H9 (cell line): Measurements from ENCODE around the gene MAD2L1. TPM values are rescaled to one million over a fixed set of nuclear protein-coding genes. Genes with fewer than 3 reads are reported as not detected.

ENCODE experiments used
- DNase-seq: peaks from one replicate; pipeline ENCODE4 v3.0.0-alpha.2; 2017
- H2AFZ ChIP-seq: one replicate; pipeline ENCODE4 v1.6.1; 2013; ENCODE audit warnings: mild to moderate bottlenecking, low read length, control low read depth, moderate library complexity
- H2AK5ac ChIP-seq: 2 replicates; pipeline ENCODE4 v1.6.1; 2013; ENCODE audit warnings: low read length, control low read depth, mixed read lengths; ENCODE audit not compliant: insufficient read length
- H2BK120ac ChIP-seq: one replicate; pipeline ENCODE4 v1.6.1; 2013; ENCODE audit warnings: low read depth, mild to moderate bottlenecking, low read length, control low read depth, inconsistent platforms; ENCODE audit not compliant: poor library complexity, severe bottlenecking
- H2BK12ac ChIP-seq: 2 replicates; pipeline ENCODE4 v1.6.1; 2013; ENCODE audit warnings: low read length, control low read depth, mixed read lengths, low read depth; ENCODE audit not compliant: insufficient read length
- H2BK15ac ChIP-seq: 2 replicates; pipeline ENCODE4 v1.6.1; 2013; ENCODE audit warnings: low read depth, low read length, control low read depth
- H2BK20ac ChIP-seq: one replicate; pipeline ENCODE4 v1.6.1; 2013; ENCODE audit warnings: low read depth, mild to moderate bottlenecking, low read length, control low read depth, inconsistent platforms; ENCODE audit not compliant: poor library complexity, severe bottlenecking
- H2BK5ac ChIP-seq: 2 replicates; pipeline ENCODE4 v1.6.1; 2013; ENCODE audit warnings: low read length, control low read depth, mixed read lengths; ENCODE audit not compliant: insufficient read length
- H3K14ac ChIP-seq: 2 replicates; pipeline ENCODE4 v1.6.1; 2013; ENCODE audit warnings: low read length, control low read depth; ENCODE audit not compliant: insufficient read depth
- H3K18ac ChIP-seq: 2 replicates; pipeline ENCODE4 v1.6.1; 2013; ENCODE audit warnings: low read depth, mild to moderate bottlenecking, mixed read lengths, low read length, control low read depth; ENCODE audit not compliant: insufficient read length
- H3K23ac ChIP-seq: 2 replicates; pipeline ENCODE4 v1.6.1; 2013; ENCODE audit warnings: low read length, control low read depth, mixed read lengths, low read depth; ENCODE audit not compliant: insufficient read length
- H3K23me2 ChIP-seq: 2 replicates; pipeline ENCODE4 v1.6.1; 2013; ENCODE audit warnings: low read depth, mild to moderate bottlenecking, mixed read lengths, low read length, control low read depth; ENCODE audit not compliant: insufficient read length, poor library complexity, severe bottlenecking
- H3K27ac ChIP-seq: 2 replicates; pipeline ENCODE4 v1.5.1; 2013; ENCODE audit warnings: low read length, control low read depth, mixed read lengths, low read depth; ENCODE audit not compliant: insufficient read length
- H3K27me3 ChIP-seq: 2 replicates; pipeline ENCODE4 v1.6.1; 2013; ENCODE audit warnings: low read length, control low read depth, inconsistent platforms; ENCODE audit not compliant: insufficient read depth
- H3K4ac ChIP-seq: 2 replicates; pipeline ENCODE4 v1.6.1; 2013; ENCODE audit warnings: low read depth, mild to moderate bottlenecking, control low read depth, inconsistent platforms, low read length, moderate library complexity
- H3K4me1 ChIP-seq: 2 replicates; pipeline ENCODE4 v1.6.1; 2013; ENCODE audit warnings: low read length, control low read depth, inconsistent platforms; ENCODE audit not compliant: insufficient read depth
- H3K4me2 ChIP-seq: 2 replicates; pipeline ENCODE4 v1.6.1; 2013; ENCODE audit warnings: low read length, control low read depth, mixed read lengths; ENCODE audit not compliant: insufficient read length, insufficient read depth
- H3K56ac ChIP-seq: 2 replicates; pipeline ENCODE4 v1.6.1; 2013; ENCODE audit warnings: low read depth, mild to moderate bottlenecking, mixed read lengths, low read length, control low read depth; ENCODE audit not compliant: insufficient read length
- H3K79me1 ChIP-seq: 2 replicates; pipeline ENCODE4 v1.6.1; 2013; ENCODE audit warnings: low read depth, mild to moderate bottlenecking, moderate library complexity, low read length, control low read depth, inconsistent platforms; ENCODE audit not compliant: insufficient read depth, poor library complexity, severe bottlenecking
- H3K79me2 ChIP-seq: 2 replicates; pipeline ENCODE4 v1.6.1; 2013; ENCODE audit warnings: low read length, control low read depth, inconsistent platforms; ENCODE audit not compliant: insufficient read depth
- H3K9ac ChIP-seq: 2 replicates; pipeline ENCODE4 v1.6.1; 2013; ENCODE audit warnings: low read length, control low read depth, mixed read lengths; ENCODE audit not compliant: insufficient read length; ENCODE audit errors: extremely low read depth
- H3K9me3 ChIP-seq: one replicate; pipeline ENCODE4 v1.6.1; 2013; ENCODE audit warnings: low read depth, low read length, inconsistent platforms; ENCODE audit not compliant: control insufficient read depth
- H3T11ph ChIP-seq: one replicate; pipeline ENCODE4 v1.6.1; 2013; ENCODE audit warnings: mild to moderate bottlenecking, low read length, control low read depth, inconsistent platforms
- H4K20me1 ChIP-seq: one replicate; pipeline ENCODE4 v1.6.1; 2013; ENCODE audit not compliant: control insufficient read depth, insufficient read length, insufficient read depth
- H4K5ac ChIP-seq: 2 replicates; pipeline ENCODE4 v1.6.1; 2013; ENCODE audit warnings: low read depth, mild to moderate bottlenecking, mixed read lengths, low read length, control low read depth; ENCODE audit not compliant: insufficient read length
- H4K8ac ChIP-seq: replicated peaks from 2 replicates; pipeline ENCODE4 v1.6.1; 2013; ENCODE audit warnings: low read length, control low read depth, mixed read lengths, low read depth; ENCODE audit not compliant: insufficient read length
- H4K91ac ChIP-seq: 2 replicates; pipeline ENCODE4 v1.6.1; 2013; ENCODE audit warnings: low read depth, mild to moderate bottlenecking, moderate library complexity, mixed read lengths, low read length, control low read depth; ENCODE audit not compliant: insufficient read length
- H3K27ac Mint-ChIP-seq, 3 experiments: 2 replicates in 2 of 3; 3 replicates in 1 of 3; pipeline ENCODE4 v1.8.0; 2020 to 2021; ENCODE audit warnings: mixed read lengths in 3 of 3, mild to moderate bottlenecking in 1 of 3, moderate library complexity in 1 of 3
- H3K27me3 Mint-ChIP-seq: 2 replicates; pipeline ENCODE4 v1.8.0; 2021; ENCODE audit warnings: low read depth, mild to moderate bottlenecking, moderate library complexity, mixed read lengths
- H3K36me3 Mint-ChIP-seq, 3 experiments: 2 replicates in 2 of 3; 3 replicates in 1 of 3; pipeline ENCODE4 v1.8.0; 2020 to 2021; ENCODE audit warnings: low read depth in 3 of 3, mixed read lengths in 3 of 3; ENCODE audit not compliant: insufficient read depth in 1 of 3
- H3K4me1 Mint-ChIP-seq, 2 experiments: 2 replicates each; pipeline ENCODE4 v1.8.0; 2020; ENCODE audit warnings: mixed read lengths in 2 of 2
- H3K4me3 Mint-ChIP-seq, 2 experiments: 2 replicates in 1 of 2; 3 replicates in 1 of 2; pipeline ENCODE4 v1.8.0; 2020 to 2021; ENCODE audit warnings: mild to moderate bottlenecking in 2 of 2, mixed read lengths in 2 of 2, moderate library complexity in 1 of 2
- H3K9me3 Mint-ChIP-seq, 2 experiments: 2 replicates in 1 of 2; 3 replicates in 1 of 2; pipeline ENCODE4 v1.8.0; 2020; ENCODE audit warnings: mild to moderate bottlenecking in 2 of 2, mixed read lengths in 2 of 2, moderate library complexity in 1 of 2
- CTCF ChIP-seq: fragments of 200-600 bp; sonication (generic); conservative IDR thresholded peaks from 3 replicates; pipeline ENCODE4 v1.8.0; 2021; ENCODE audit warnings: antibody characterized with exemption, mild to moderate bottlenecking
- WGBS: extraction: QIAGEN DNeasy Blood & Tissue Kit; methylation state at CpG from one replicate; pipeline ENCODE4 v1.1.7; 2013; ENCODE audit warnings: missing lambda C conversion rate, low lambda C conversion rate, mixed read lengths; ENCODE audit not compliant: insufficient read length; ENCODE audit errors: extremely low coverage; 5-methylcytosine and 5-hydroxymethylcytosine counted together
- total RNA-seq: library from RNA; stranded (reverse); gene quantifications from 2 replicates; pipeline ENCODE4 v1.2.1, GENCODE V29; 2021

The MAD2L1 gene
- total RNA-seq, 1 experiment from 2014 or later, result 87.2 TPM

- no peak overlapping the region for H2BK120ac ChIP-seq
- no peak overlapping the region for H3K4ac ChIP-seq
- H3K4me2 ChIP-seq, result no peak overlapping the region
- no peak overlapping the region for H3K27ac ChIP-seq
- H2BK12ac ChIP-seq, result no peak overlapping the region
- H3K14ac ChIP-seq, result no peak overlapping the region
- H3K4me1 ChIP-seq, result peaks cover 2% of the 10 kb centered on the region; the same call in 1 of the 2 replicates
- H2AK5ac ChIP-seq, result no peak overlapping the region
- no peak overlapping the region for H3K23ac ChIP-seq
- H3K27me3 ChIP-seq, result no peaks in the 10 kb centered on the region
- Mint-ChIP-seq H3K27me3 (no peaks in the 10 kb centered on the region), H3K4me1 (peaks cover 30 to 37% of the 10 kb centered on the region in 2 experiments), H3K36me3 (peaks cover 57 to 68% (median 62%) of the 10 kb centered on the region in 3 experiments; a peak in 6 of 7 replicates), H3K27ac (peak overlapping the region in 2 of 3 experiments; percentile 32 to 41; a peak in 3 of 7 replicates), H3K9me3 (no peaks in the 10 kb centered on the region), H3K4me3 (no peak overlapping the region)
- TF ChIP-seq CTCF, result no peak
- H2AFZ ChIP-seq, result no peak overlapping the region
- H4K5ac ChIP-seq, result no peak overlapping the region
- no peak overlapping the region for H4K8ac ChIP-seq
- no CpG with 5 or more reads among the region's 5 CpGs for WGBS
- H3K79me2 ChIP-seq, result peaks cover 25% of the 10 kb centered on the region
- no peak overlapping the region for H2BK5ac ChIP-seq
- H3K23me2 ChIP-seq, result peaks cover 4% of the 10 kb centered on the region
- H2BK20ac ChIP-seq, result no peak overlapping the region
- no peak overlapping the region for H4K91ac ChIP-seq
- no peaks in the 10 kb centered on the region for H4K20me1 ChIP-seq
- no peak overlapping the region for H2BK15ac ChIP-seq
- H3K79me1 ChIP-seq, result no peaks in the 10 kb centered on the region
- no peak overlapping the region for H3T11ph ChIP-seq
- no peak overlapping the region for H3K56ac ChIP-seq
- H3K9me3 ChIP-seq, result no peaks in the 10 kb centered on the region
- no peak for DNase-seq
- H3K9ac ChIP-seq, result no peak overlapping the region
- no peak overlapping the region for H3K18ac ChIP-seq
These were observed 3.9 kb downstream of the MAD2L1 start for GRCh38 chr4:120062663-120063195.
